Upper lobe of right lung (tissue), 1 donor: ENCODE results near the gene DOCK1. TPM values are rescaled to one million over a fixed set of nuclear protein-coding genes. Genes with fewer than 3 reads are reported as not detected.

ENCODE experiments used
- ATAC-seq: fragments of 200-7000 bp; cut with Tn5 transposase; one replicate; pipeline ENCODE4 v1.9.1; 2020; ENCODE audit warnings: mild to moderate bottlenecking, moderate library complexity
- DNase-seq: peaks from one replicate; pipeline ENCODE4 v3.0.0-alpha.2; 2020
- H3K27ac ChIP-seq: fragments of 200-600 bp; one replicate; pipeline ENCODE4 v1.8.0; 2022
- H3K27me3 ChIP-seq: fragments of 200-600 bp; one replicate; pipeline ENCODE4 v1.8.0; 2022; ENCODE audit warnings: mild to moderate bottlenecking
- H3K36me3 ChIP-seq: fragments of 200-600 bp; one replicate; pipeline ENCODE4 v1.8.0; 2022
- H3K4me1 ChIP-seq: fragments of 200-600 bp; one replicate; pipeline ENCODE4 v1.8.0; 2022
- H3K4me3 ChIP-seq: fragments of 200-600 bp; one replicate; pipeline ENCODE4 v1.8.0; 2022; ENCODE audit warnings: mild to moderate bottlenecking
- H3K9me3 ChIP-seq: fragments of 200-600 bp; one replicate; pipeline ENCODE4 v1.8.0; 2022
- intact Hi-C: fragments of 100-400 bp; cut with DNase I; formaldehyde crosslinking; loops from one replicate; pipeline ENCODE4 v1.11.0; 2022
- total RNA-seq: library from RNA; stranded (reverse); fragmentation: NEBNext Ultra II Directional; extraction: Animal tissue kit (Norgen Biotek cat#: 25700); gene quantifications from one replicate; pipeline ENCODE4 v1.2.1, GENCODE V29; 2021
- TF ChIP-seq, protein P1 (sequence below): fragments of 200-600 bp; IDR thresholded peaks from one replicate; pipeline ENCODE4 v1.8.0; 2022; ENCODE audit warnings: antibody characterized with exemption
- donor health status: DM: no; HTN: yes; CAD: no; lungs with severe emphysema.

Gene DOCK1
- total RNA-seq, 1 donor from 2014 or later = 46.4 TPM

GRCh38 chr10:127151981-127152699, 246.9 kb downstream of the DOCK1 start:
- no peak overlapping the region for H3K4me3 ChIP-seq
- peak; percentile 98 for ATAC-seq
- TF ChIP-seq, protein P1, sequence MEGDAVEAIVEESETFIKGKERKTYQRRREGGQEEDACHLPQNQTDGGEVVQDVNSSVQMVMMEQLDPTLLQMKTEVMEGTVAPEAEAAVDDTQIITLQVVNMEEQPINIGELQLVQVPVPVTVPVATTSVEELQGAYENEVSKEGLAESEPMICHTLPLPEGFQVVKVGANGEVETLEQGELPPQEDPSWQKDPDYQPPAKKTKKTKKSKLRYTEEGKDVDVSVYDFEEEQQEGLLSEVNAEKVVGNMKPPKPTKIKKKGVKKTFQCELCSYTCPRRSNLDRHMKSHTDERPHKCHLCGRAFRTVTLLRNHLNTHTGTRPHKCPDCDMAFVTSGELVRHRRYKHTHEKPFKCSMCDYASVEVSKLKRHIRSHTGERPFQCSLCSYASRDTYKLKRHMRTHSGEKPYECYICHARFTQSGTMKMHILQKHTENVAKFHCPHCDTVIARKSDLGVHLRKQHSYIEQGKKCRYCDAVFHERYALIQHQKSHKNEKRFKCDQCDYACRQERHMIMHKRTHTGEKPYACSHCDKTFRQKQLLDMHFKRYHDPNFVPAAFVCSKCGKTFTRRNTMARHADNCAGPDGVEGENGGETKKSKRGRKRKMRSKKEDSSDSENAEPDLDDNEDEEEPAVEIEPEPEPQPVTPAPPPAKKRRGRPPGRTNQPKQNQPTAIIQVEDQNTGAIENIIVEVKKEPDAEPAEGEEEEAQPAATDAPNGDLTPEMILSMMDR = no peak
- DNase-seq = peak; percentile 84
- no peaks in the 10 kb centered on the region for H3K36me3 ChIP-seq
- no peaks in the 10 kb centered on the region for H3K27me3 ChIP-seq
- intact Hi-C loops = no loop called here
- peaks cover 8% of the 10 kb centered on the region for H3K4me1 ChIP-seq
- no peaks in the 10 kb centered on the region for H3K9me3 ChIP-seq
- H3K27ac ChIP-seq = no peak overlapping the region

DNA sequence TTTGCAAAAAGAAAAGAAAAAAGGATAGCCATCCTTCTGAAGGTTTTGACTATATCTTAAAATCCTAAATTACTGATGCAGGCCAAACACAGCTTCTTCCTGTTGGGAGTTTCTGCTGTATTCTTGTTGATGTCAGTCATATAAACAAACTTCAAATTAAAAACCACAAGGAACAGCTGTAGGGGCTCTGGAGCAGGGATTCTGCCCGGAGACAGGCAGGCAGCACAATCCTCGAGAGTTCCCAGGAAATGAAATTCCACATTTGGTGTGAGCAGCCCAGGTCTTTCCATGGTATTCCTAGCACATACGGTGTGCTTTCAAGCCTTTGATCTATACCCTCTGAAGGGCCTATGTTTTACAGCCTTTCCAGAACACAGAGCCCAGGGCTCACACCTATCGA, 248.0 kb downstream of the DOCK1 start:
- TF ChIP-seq, protein P1 = no peak
- Histone ChIP-seq H3K4me1 (peaks cover 8% of the 10 kb centered on the region), H3K9me3 (no peaks in the 10 kb centered on the region), H3K27ac (no peak overlapping the region), H3K36me3 (no peaks in the 10 kb centered on the region), H3K4me3 (no peak overlapping the region), H3K27me3 (no peaks in the 10 kb centered on the region)
- intact Hi-C loops = no loop called here
- no peak for ATAC-seq
- no peak for DNase-seq

GRCh38 chr10:127154831-127155620, 249.8 kb downstream of the DOCK1 start:
- no peak overlapping the region for H3K4me3 ChIP-seq
- TF ChIP-seq, protein P1 = no peak
- intact Hi-C loops = no loop called here
- H3K27me3 ChIP-seq = no peaks in the 10 kb centered on the region
- ATAC-seq (no peak), DNase-seq (no peak)
- H3K9me3 ChIP-seq = no peaks in the 10 kb centered on the region
- H3K4me1 ChIP-seq = peaks cover 8% of the 10 kb centered on the region
- no peak overlapping the region for H3K27ac ChIP-seq
- H3K36me3 ChIP-seq = no peaks in the 10 kb centered on the region

DNA sequence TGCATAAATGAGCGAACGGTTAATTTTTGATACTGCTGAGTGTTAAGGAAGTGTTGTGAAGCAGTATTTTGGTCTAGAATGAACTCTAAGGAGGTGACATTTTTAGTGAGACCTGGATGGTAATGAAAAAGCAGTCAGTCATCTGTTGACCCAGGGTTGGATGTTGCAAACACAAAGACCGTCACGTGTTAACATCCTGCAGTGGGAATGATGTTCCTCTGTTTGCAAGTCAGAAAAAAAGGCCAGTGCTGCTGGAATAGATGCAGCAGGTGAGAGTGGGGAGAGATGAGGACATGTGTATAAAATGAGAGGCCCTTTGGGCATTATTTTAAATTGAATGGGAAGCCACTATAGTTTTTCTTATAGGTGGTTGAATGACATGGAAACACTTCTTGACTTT, 251.9 kb downstream of the DOCK1 start:
- no peaks in the 10 kb centered on the region for H3K36me3 ChIP-seq
- H3K9me3 ChIP-seq = no peaks in the 10 kb centered on the region
- intact Hi-C loops = no loop called here
- no peak overlapping the region for H3K4me3 ChIP-seq
- no peak for ATAC-seq
- DNase-seq = no peak
- H3K27ac ChIP-seq = no peak overlapping the region
- H3K27me3 ChIP-seq = no peaks in the 10 kb centered on the region
- peaks cover 6% of the 10 kb centered on the region for H3K4me1 ChIP-seq
- TF ChIP-seq, protein P1 = no peak

DNA sequence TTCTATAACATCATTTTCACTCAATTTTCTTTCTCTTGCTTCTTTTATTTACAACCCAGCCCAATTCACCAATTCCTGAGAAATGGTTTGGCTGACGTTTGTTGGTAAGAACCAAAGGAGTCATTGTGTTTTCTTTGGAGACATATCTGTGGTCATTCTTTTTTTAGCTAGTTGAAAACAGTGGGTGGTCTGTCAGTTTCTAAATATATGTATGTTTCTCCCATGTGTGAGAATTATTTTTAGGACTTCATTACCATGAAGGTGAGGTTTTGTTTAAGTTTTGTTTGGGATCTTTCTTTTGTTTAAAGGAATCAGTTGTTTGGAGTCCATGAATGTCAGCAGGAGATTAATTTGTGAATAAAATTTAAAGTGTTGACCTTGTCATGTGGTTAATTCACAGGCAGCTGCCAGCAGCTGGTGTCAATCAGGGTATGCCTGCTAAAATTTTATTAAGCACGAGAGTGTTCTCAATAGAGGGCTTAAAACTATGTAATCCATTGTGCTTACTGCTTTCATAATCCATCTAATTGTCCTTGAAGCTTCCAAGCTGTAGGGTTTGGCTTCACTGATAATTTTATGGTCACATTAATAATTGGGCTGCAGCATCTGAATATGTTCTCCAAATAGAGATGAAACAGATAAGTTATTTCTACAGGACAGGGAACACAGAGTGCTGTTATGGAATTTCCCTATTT, 252.4 kb downstream of the DOCK1 start:
- DNase-seq (no peak), ATAC-seq (no peak)
- intact Hi-C loops = no loop called here
- H3K4me3 ChIP-seq = no peak overlapping the region
- H3K4me1 ChIP-seq = peaks cover 5% of the 10 kb centered on the region
- no peak overlapping the region for H3K27ac ChIP-seq
- H3K9me3 ChIP-seq = no peaks in the 10 kb centered on the region
- H3K36me3 ChIP-seq = no peaks in the 10 kb centered on the region
- no peaks in the 10 kb centered on the region for H3K27me3 ChIP-seq
- TF ChIP-seq, protein P1 = no peak
